MCF 10A (cell line): ENCODE data around the gene IGFBPL1. TPM values are rescaled to one million over a fixed set of nuclear protein-coding genes. Genes with fewer than 3 reads are reported as not detected.

ENCODE experiments used
- BruUV-seq: library from RNA; stranded (reverse); fragments of 400-500 nt; replicated peaks from 2 replicates; lab custom pipeline; 2021; lab: Mats Ljungman, UMichigan
- CTCF ChIA-PET: fragments of 300-600 bp; sonication (Branson Sonifier 250); formaldehyde crosslinking; extraction: SDS; loops from one replicate; lab custom pipeline; 2021; ENCODE audit warnings: antibody characterized with exemption, inconsistent platforms; lab: Yijun Ruan, JAX
- POLR2A ChIA-PET: fragments of 300-600, 350-650 bp; sonication (Branson Sonifier 250); formaldehyde crosslinking; extraction: SDS; loops from one replicate; lab custom pipeline; 2020; ENCODE audit warnings: antibody characterized with exemption, inconsistent platforms; lab: Yijun Ruan, JAX
- DNase-seq: peaks from one replicate; pipeline ENCODE4 v3.0.0-alpha.2; 2018; ENCODE audit not compliant: unreplicated experiment
- H3K27ac Mint-ChIP-seq: one replicate; pipeline ENCODE4 v1.8.0; 2022; ENCODE audit warnings: mild to moderate bottlenecking, low read depth, mixed read lengths; ENCODE audit not compliant: unreplicated experiment
- H3K27me3 Mint-ChIP-seq: one replicate; pipeline ENCODE4 v1.8.0; 2022; ENCODE audit warnings: mixed read lengths; ENCODE audit not compliant: insufficient read depth, unreplicated experiment
- H3K36me3 Mint-ChIP-seq: one replicate; pipeline ENCODE4 v1.8.0; 2022; ENCODE audit warnings: mild to moderate bottlenecking, moderate library complexity, mixed read lengths; ENCODE audit not compliant: insufficient read depth, unreplicated experiment
- H3K4me1 Mint-ChIP-seq: one replicate; pipeline ENCODE4 v1.8.0; 2022; ENCODE audit warnings: mixed read lengths; ENCODE audit not compliant: insufficient read depth, unreplicated experiment
- H3K4me3 Mint-ChIP-seq: one replicate; pipeline ENCODE4 v1.8.0; 2022; ENCODE audit warnings: mild to moderate bottlenecking, moderate library complexity, mixed read lengths; ENCODE audit not compliant: unreplicated experiment
- H3K9me3 Mint-ChIP-seq: one replicate; pipeline ENCODE4 v1.8.0; 2022; ENCODE audit warnings: mixed read lengths; ENCODE audit not compliant: unreplicated experiment
- intact Hi-C: fragments of 100-400 bp; cut with micrococcal nuclease; formaldehyde crosslinking; loops from 2 replicates; pipeline ENCODE4 v1.14.1; 2022
- total RNA-seq: library from RNA; stranded (reverse); gene quantifications from 2 replicates; pipeline ENCODE4 v1.2.3, GENCODE V29; 2022
- TF ChIP-seq, protein P1 (sequence below): fragments of 200-600 bp; IDR thresholded peaks from one replicate; pipeline ENCODE4 v1.8.0; 2022; ENCODE audit warnings: antibody characterized with exemption, mild to moderate bottlenecking; ENCODE audit not compliant: unreplicated experiment

Gene IGFBPL1
- total RNA-seq, 1 experiment from 2014 or later = not detected

DNA sequence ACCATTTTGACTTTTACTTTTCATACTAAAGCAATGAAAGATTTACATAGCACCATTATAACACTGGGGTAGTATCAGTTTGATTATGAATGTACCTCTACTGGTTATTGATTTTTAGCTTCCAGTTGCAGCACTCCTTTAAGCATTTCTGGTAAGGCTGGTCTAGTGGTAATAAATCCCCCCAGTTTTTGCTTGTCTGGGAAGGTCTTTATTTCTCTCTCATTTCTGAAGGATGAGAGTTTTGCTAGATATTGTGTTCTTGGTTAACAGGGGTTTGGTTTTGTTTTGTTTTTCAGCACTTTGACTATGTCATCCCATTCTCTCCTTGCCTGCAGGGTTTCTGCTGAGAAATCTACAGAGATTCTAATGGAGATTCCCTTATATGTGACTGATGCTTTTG is 26.9 kb upstream of the IGFBPL1 start:
- CTCF ChIA-PET = interaction anchor here (0.8 to 1.4 kb wide), 2 partner anchors 16 to 1452 kb away, joined by 3 read pairs; no protein-coding TSS in a partner anchor
- DNase-seq = no peak

DNA sequence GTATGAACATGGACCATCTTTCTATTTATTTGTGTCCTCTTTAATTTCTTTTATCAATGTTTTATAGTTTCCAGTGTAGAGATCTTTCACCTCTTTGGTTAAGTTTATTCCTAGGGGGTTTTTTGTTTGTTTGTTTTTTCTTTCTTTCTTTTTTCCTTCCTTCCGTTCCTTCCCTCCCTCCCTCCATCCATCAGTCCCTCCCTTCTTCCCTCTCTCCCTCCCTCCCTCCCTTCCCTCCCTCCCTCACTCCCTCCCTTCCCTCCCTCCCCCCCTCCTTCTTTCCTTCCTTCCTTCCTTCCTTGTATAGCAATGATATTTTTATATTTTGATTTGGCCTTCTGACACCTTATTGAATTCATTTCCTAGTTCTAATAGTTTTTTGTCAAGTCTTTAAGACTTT is 23.4 kb upstream of the IGFBPL1 start:
- H3K4me3 Mint-ChIP-seq = no peak overlapping the region
- POLR2A ChIA-PET = interaction anchor here (0.6 kb wide), 1 partner anchor 60 kb away, joined by 3 read pairs; no protein-coding TSS in a partner anchor
- H3K36me3 Mint-ChIP-seq = no peaks in the 10 kb centered on the region
- H3K9me3 Mint-ChIP-seq = peaks cover 5% of the 10 kb centered on the region
- CTCF ChIA-PET = interaction anchor here (0.7 kb wide), 1 partner anchor 24 kb away, joined by 3 read pairs; no protein-coding TSS in a partner anchor
- H3K4me1 Mint-ChIP-seq = peaks cover 7% of the 10 kb centered on the region
- no TSS peak for BruUV-seq
- intact Hi-C loops = no loop called here
- TF ChIP-seq, protein P1, sequence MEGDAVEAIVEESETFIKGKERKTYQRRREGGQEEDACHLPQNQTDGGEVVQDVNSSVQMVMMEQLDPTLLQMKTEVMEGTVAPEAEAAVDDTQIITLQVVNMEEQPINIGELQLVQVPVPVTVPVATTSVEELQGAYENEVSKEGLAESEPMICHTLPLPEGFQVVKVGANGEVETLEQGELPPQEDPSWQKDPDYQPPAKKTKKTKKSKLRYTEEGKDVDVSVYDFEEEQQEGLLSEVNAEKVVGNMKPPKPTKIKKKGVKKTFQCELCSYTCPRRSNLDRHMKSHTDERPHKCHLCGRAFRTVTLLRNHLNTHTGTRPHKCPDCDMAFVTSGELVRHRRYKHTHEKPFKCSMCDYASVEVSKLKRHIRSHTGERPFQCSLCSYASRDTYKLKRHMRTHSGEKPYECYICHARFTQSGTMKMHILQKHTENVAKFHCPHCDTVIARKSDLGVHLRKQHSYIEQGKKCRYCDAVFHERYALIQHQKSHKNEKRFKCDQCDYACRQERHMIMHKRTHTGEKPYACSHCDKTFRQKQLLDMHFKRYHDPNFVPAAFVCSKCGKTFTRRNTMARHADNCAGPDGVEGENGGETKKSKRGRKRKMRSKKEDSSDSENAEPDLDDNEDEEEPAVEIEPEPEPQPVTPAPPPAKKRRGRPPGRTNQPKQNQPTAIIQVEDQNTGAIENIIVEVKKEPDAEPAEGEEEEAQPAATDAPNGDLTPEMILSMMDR = no peak
- H3K27me3 Mint-ChIP-seq = peaks cover 17% of the 10 kb centered on the region
- DNase-seq = no peak
- no peak overlapping the region for H3K27ac Mint-ChIP-seq

More for the DNA sequence above, 26.9 kb upstream of the IGFBPL1 start:
- intact Hi-C loops = no loop called here
- H3K9me3 Mint-ChIP-seq = peaks cover 12% of the 10 kb centered on the region
- TF ChIP-seq, protein P1 = no peak
- no peaks in the 10 kb centered on the region for H3K36me3 Mint-ChIP-seq
- POLR2A ChIA-PET = no interaction called here
- BruUV-seq = no TSS peak
- H3K27ac Mint-ChIP-seq = no peak overlapping the region
- no peak overlapping the region for H3K4me3 Mint-ChIP-seq
- H3K4me1 Mint-ChIP-seq = no peaks in the 10 kb centered on the region
- peaks cover 17% of the 10 kb centered on the region for H3K27me3 Mint-ChIP-seq

- CTCF ChIA-PET = no interaction called here
- no peak overlapping the region for H3K4me3 Mint-ChIP-seq
- no TSS peak for BruUV-seq
- no peaks in the 10 kb centered on the region for H3K9me3 Mint-ChIP-seq
- TF ChIP-seq, protein P1 = no peak
- DNase-seq = no peak
- peaks cover 7% of the 10 kb centered on the region for H3K4me1 Mint-ChIP-seq
- no peak overlapping the region for H3K27ac Mint-ChIP-seq
- H3K27me3 Mint-ChIP-seq = peaks cover 17% of the 10 kb centered on the region
- intact Hi-C loops = no loop called here
- POLR2A ChIA-PET = no interaction called here
- H3K36me3 Mint-ChIP-seq = no peaks in the 10 kb centered on the region
Measured at GRCh38 chr9:38445154-38446043, 21.1 kb upstream of the IGFBPL1 start.

GRCh38 chr9:38443597-38443996 is 19.3 kb upstream of the IGFBPL1 start:
- no TSS peak for BruUV-seq
- Mint-ChIP-seq H3K27ac (no peak overlapping the region), H3K4me3 (no peak overlapping the region), H3K36me3 (no peaks in the 10 kb centered on the region), H3K27me3 (peaks cover 17% of the 10 kb centered on the region), H3K4me1 (peaks cover 7% of the 10 kb centered on the region), H3K9me3 (no peaks in the 10 kb centered on the region)
- POLR2A ChIA-PET = no interaction called here
- DNase-seq = no peak
- TF ChIP-seq, protein P1 = no peak
- intact Hi-C loops = no loop called here
- CTCF ChIA-PET = interaction anchor here (0.8 to 1.0 kb wide), 3 partner anchors 10 to 27 kb away, joined by 3 read pairs; no protein-coding TSS in a partner anchor
